GM12864 (cell line): ENCODE results near the gene CCDC66.
A peak's percentile ranks its signal among the peaks of the same experiment; 100 is the strongest.

Source experiments
- DNase-seq: peaks from one replicate; pipeline ENCODE4 v3.0.0-alpha.2; 2011; ENCODE audit warnings: low read depth
- H3K4me3 ChIP-seq: 2 replicates; pipeline ENCODE4 v1.5.1; 2011; ENCODE audit warnings: mild to moderate bottlenecking, low read depth, low read length, control low read depth
- TF ChIP-seq, protein P1 (sequence below): IDR thresholded peaks from 2 replicates; pipeline ENCODE4 v1.5.1; 2011; ENCODE audit warnings: low read depth, mild to moderate bottlenecking, moderate library complexity, low read length, control low read depth, inconsistent platforms; ENCODE audit errors: missing control alignments

The CCDC66 gene

DNA sequence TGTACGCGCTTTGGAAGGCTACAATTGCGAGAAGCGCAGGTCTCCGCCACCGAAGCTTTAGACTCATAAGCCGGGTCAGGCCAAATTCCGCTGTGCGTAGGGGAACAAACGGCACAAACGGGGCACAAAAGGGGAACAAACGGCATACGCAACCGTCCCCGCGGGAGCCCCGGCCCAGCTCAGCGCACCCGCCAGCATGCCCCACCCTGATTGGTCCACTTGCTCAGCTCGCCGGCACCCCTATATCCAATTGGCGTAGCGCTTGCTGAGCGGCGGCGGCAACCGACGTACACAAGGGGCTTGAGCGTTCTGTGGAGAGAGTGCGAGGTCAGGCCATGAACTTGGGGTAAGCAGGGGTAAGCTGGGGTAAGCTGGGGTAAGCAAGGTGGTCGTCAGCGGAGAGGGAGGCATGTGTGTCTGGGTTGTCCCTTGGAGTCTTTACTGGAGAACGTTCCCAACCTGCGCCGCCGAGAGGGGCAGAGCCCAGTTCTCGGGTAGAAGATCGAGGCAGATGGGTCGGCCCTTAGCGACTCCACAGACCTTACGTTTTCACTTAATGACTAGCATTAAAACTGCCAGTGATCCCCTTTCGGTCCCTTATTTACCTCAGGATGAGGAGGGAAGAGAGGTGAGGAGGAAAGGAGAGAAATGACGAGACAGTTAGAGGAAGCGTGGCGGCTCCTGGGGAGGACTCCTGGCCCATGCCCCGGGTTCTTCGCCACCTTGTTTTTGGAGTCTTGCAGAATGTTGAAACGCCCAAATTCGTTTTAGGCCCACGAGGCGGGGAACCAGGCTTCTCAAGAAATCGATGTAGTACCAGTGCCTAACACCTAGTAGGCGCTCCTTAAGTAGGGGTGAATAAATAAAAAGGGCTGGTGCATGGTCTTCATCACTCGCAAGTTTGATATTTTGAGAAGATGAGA is at the start of gene CCDC66:
Gene CCDC66 (plus strand): TSS at position 268 of the 923 bp plus-strand sequence. CDS start 68 bp downstream, at position 336.
- peak within 1 kb of the TSS; percentile 100 for H3K4me3 ChIP-seq
- TF ChIP-seq, protein P1, sequence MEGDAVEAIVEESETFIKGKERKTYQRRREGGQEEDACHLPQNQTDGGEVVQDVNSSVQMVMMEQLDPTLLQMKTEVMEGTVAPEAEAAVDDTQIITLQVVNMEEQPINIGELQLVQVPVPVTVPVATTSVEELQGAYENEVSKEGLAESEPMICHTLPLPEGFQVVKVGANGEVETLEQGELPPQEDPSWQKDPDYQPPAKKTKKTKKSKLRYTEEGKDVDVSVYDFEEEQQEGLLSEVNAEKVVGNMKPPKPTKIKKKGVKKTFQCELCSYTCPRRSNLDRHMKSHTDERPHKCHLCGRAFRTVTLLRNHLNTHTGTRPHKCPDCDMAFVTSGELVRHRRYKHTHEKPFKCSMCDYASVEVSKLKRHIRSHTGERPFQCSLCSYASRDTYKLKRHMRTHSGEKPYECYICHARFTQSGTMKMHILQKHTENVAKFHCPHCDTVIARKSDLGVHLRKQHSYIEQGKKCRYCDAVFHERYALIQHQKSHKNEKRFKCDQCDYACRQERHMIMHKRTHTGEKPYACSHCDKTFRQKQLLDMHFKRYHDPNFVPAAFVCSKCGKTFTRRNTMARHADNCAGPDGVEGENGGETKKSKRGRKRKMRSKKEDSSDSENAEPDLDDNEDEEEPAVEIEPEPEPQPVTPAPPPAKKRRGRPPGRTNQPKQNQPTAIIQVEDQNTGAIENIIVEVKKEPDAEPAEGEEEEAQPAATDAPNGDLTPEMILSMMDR = peak; percentile 85
- DNase-seq = peak; percentile 87

DNA sequence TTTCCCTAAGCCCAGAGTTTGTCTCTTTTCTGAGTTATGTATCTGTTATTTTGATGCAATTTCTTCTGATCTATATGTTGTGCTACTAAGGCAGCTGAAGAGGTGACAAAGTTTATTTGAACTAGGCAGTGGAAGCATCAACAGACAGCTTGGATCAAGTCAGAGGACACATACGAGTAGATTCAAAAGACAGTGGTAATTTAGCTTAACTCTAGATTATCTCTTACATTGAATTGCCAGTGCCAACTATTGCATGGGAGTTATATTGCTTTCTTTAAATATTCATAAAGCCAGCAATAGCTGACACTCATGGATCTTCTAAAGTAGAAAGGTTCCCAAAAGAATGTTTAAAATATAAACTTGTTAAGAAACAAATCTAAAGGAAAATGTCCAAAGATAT is 37.3 kb upstream of the CCDC66 start:
- H3K4me3 ChIP-seq = no peak overlapping the region
- no peak for DNase-seq
- TF ChIP-seq, protein P1 = no peak

DNA sequence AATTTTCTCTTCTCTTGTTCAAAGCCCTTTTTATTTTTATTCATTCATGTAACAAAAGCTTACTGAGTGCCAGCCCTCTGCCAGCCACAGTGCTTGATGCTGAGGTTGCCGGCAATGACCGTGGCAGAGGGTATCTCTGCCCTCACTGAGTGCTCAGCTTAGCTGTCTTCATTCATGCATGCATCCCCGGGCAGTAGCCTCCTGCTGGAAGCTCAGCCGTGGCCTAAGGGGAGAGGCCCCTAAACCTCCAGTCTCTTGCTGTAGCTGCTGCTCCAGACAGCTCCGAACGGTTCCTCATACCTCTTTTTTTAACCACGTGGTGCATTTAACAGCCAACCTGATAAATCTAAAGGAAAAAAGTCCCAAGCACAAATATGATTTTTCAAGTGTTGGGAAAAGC is 34.6 kb upstream of the CCDC66 start:
- no peak for DNase-seq
- no peak overlapping the region for H3K4me3 ChIP-seq
- TF ChIP-seq, protein P1 = no peak

DNA sequence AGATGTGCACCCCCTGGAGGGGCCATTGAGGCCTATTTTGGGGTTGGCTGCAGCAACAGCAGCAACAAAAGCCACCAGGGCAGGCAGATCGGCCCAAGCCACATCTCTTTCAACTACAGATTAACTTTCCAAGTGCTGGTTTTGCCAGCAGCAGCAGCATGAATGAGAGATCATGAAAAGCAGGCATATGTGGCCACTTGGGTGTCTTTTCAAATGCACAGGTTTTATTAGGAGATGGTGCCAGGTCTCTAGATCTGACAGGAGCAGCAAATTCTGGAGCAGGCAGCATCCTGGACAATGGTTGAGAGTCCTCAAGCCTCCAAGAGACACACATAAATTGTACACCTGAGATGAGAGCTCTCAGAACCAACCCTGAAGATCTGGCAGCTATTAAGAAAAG is 31.7 kb upstream of the CCDC66 start:
- H3K4me3 ChIP-seq = no peak overlapping the region
- no peak for DNase-seq
- TF ChIP-seq, protein P1 = no peak

DNA sequence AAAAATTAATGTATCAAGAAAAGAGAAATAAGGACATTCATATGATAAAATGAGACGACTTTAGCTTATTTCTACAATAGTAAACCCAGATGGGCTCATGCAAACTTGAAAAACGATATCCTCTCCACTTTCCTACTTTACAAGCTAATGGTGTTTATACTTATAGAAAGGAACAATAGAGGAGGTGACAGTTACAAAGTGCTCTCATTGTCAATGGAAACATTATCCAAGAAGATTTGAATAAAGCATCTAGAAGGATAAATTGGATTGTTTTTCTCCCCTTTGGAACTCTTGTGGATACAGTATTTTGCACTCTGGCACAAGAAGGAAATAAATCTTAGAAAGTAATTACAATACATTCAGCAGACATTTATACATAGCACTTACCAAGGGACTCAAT is 20.2 kb upstream of the CCDC66 start:
- DNase-seq = no peak
- TF ChIP-seq, protein P1 = no peak
- no peak overlapping the region for H3K4me3 ChIP-seq

DNA sequence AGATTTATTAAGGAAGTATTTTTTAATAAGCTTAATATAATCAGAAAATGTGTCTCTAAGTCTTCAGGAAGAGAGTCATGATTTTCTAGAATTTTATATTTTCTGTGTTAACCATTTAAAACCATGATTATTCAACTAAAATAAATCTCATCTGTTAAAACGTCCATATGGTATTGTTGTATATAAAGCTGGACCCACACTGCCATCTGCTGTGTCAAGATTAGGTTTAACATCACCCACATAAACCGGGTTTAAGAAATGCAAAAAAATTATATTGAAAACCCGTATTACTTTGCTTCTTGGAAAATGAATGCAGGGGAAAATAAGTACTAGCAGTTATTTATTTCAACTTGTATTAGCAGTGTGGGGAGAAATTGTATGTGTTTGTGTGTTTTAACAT is 9.5 kb upstream of the CCDC66 start:
- TF ChIP-seq, protein P1 = no peak
- no peak for DNase-seq
- no peak overlapping the region for H3K4me3 ChIP-seq

DNA sequence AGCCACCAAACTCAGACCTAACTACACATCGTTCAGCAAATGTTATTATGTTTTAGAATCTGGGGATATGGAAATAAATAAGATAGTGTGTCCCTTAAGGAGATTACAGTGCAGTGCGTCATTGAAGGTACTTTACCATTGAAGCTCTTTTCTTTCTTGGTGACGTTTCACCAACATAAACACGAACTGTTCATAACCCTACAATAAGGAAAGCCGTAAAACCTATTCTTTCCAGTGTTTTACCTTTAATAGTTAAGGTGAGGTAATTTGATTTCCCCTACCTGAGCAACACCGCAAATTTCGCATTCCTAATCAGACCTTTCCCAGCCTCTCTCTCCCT is 826 bp downstream of the CCDC66 start:
- peak overlapping the region; percentile 100 for H3K4me3 ChIP-seq
- no peak for DNase-seq
- TF ChIP-seq, protein P1 = no peak
